Heart right ventricle (tissue), 16 donors: ENCODE results near the gene PVRIG. TPM values are rescaled to one million over a fixed set of nuclear protein-coding genes. Genes with fewer than 3 reads are reported as not detected.
A peak's percentile ranks its signal among the peaks of the same experiment; 100 is the strongest.
"Not testable (repeated sequence)": the region's sequence is repeated elsewhere in the genome, so short reads cannot be mapped to it uniquely, and the experiment has no call there.

ENCODE experiments used
- ATAC-seq, 8 donors: fragments of 200-7000 bp; cut with Tn5 transposase; one replicate each; pipeline ENCODE4 v1.9.1; 2020; ENCODE audit warnings: mild to moderate bottlenecking in 8 of 8, moderate library complexity in 8 of 8, moderate number of reproducible peaks in 1 of 8
- DNase-seq, 2 donors: peaks; one replicate each; pipeline ENCODE4 v3.0.0-alpha.2; 2020
- H3K27ac ChIP-seq, 10 donors: fragments of 200-600 bp; sonication (generic) in 2 of 10; one replicate each; pipeline versions ENCODE4 v1.5.0 to v1.8.0; 2020 to 2022; ENCODE audit warnings: mild to moderate bottlenecking in 3 of 10
- H3K27me3 ChIP-seq, 7 donors: fragments of 200-600 bp; one replicate each; pipeline ENCODE4 v1.8.0; 2021 to 2022; ENCODE audit warnings: mild to moderate bottlenecking in 2 of 7
- H3K36me3 ChIP-seq, 9 donors: fragments of 200-600 bp; sonication (generic) in 1 of 9; one replicate each; pipeline versions ENCODE4 v1.5.0 to v1.8.0; 2020 to 2022; ENCODE audit warnings: mild to moderate bottlenecking in 2 of 9
- H3K4me1 ChIP-seq, 9 donors: fragments of 200-600 bp; sonication (generic) in 1 of 9; one replicate each; pipeline versions ENCODE4 v1.5.0 to v1.8.0; 2020 to 2022; ENCODE audit warnings: mild to moderate bottlenecking in 4 of 9
- H3K4me3 ChIP-seq, 10 donors: fragments of 200-600 bp; sonication (generic) in 2 of 10; one replicate each; pipeline versions ENCODE4 v1.5.0 to v1.8.0; 2020 to 2022; ENCODE audit warnings: mild to moderate bottlenecking in 7 of 10, moderate library complexity in 2 of 10
- H3K9me3 ChIP-seq, 11 donors: fragments of 200-600 bp in 10 of 11; sonication (generic) in 2 of 11; one replicate each; pipeline versions ENCODE4 v1.5.0 to v1.8.0; 2013 to 2022; ENCODE audit warnings: mild to moderate bottlenecking in 2 of 11, control low read depth in 1 of 11, moderate library complexity in 1 of 11
- CTCF ChIP-seq, 9 donors: fragments of 200-600 bp; sonication (generic) in 2 of 9; IDR thresholded peaks; one replicate each; pipeline versions ENCODE4 v1.5.0 to v1.8.0; 2021 to 2022; ENCODE audit warnings: antibody characterized with exemption in 9 of 9, mild to moderate bottlenecking in 5 of 9, moderate library complexity in 1 of 9
- WGBS, 2 donors: extraction: QIAGEN DNeasy Blood & Tissue Kit; methylation state at CpG; one replicate each; pipeline ENCODE4 v1.1.7; 2013; ENCODE audit warnings: inconsistent platforms in 1 of 2; 5-methylcytosine and 5-hydroxymethylcytosine counted together
- intact Hi-C, 10 donors: fragments of 100-400 bp; cut with DNase I; formaldehyde crosslinking; loops; one replicate each; pipeline versions ENCODE4 v1.11.1 to v1.14.2; 2022
- long read RNA-seq, 3 donors: library from polyadenylated mRNA; unstranded; transcript quantifications; one replicate each; pipeline ENCODE4 v2.0.0, GENCODE V29; 2020 to 2021
- polyA plus RNA-seq, 2 donors: library from polyadenylated mRNA; stranded (reverse); fragments of 200-250 nt; gene quantifications; one replicate each; pipeline ENCODE4 v1.2.3, GENCODE V29; 2013
- total RNA-seq, 10 donors: library from RNA; stranded (reverse); fragmentation: NEBNext Ultra II Directional in 3 of 10; extraction: Animal tissue kit (Norgen Biotek cat#: 25700) in 3 of 10; gene quantifications; one replicate each; pipeline versions ENCODE4 v1.2.1 to v1.2.4, GENCODE V29; 2021 to 2023
- donor health status: Arrhythmogenic right ventricular cardiomyopathy.
- donor health status: ischemic (EF 13 %, LVEDD 7.1; RV severe dilation, severe dysfunction).
- donor health status: healthy with polysubstance abuse.
- donor health status: DM: no; HTN: yes; CAD: no.
- donor health status: DM: no; HTN: no; CAD: no.
- donor health status: ischemic (EF 25% LVEDD 6.9; RV normal size, moderate dysfunction).
- donor health status: ischemic (EF 25% LVEDD 5.7; RV mildly dilated, moderate dysfunction).
- donor health status: healthy.
- donor health status: DM: yes; HTN: yes; CAD: no.
- donor health status: Ischemic cardiomyopathy.
- donor health status: ischemic (EF 35%, LVEDD 5.7; RV mildly dilated, moderate dysfunction).
- donor health status: nonischemic (EF 11% LVEDD 7.7; RV severe dilation, severe dysfunction).
- donor health status: DM: yes; HTN: yes; CAD: no.
- donor health status: PGD.
- donor health status: ischemic (EF 29% LVEDD 5.4; RV normal size, mild dysfunction).
- donor health status: nonischemic (EF 23%, LVEDD 6.1; RV moderate dilation, normal function).

The PVRIG gene
- total RNA-seq: 1 to 10 TPM in 1 of 10 donors, not detected in 9; 2.1 TPM
- polyA plus RNA-seq: under 1 TPM; 0.22 to 0.59 TPM
- long read RNA-seq, donor 1: 0 reads
- long read RNA-seq, donor 2: 0 reads
- long read RNA-seq, donor 3: 0 reads

GRCh38 chr7:100219801-100220585 lies at the start of gene PVRIG:
Gene PVRIG (plus strand): TSS chr7:100219949. CDS start chr7:100219971, 22 bp downstream.
- Histone ChIP-seq H3K4me3 (peak within 1 kb of the TSS in 1 of 10 donors; percentile 50), H3K4me1 (peaks cover 0 to 10% (median 6%) of the 10 kb centered on the region in 9 donors), H3K36me3 (peaks cover 0 to 25% (median 0%) of the 10 kb centered on the region in 9 donors), H3K27ac (peak within 1 kb of the TSS in 2 of 10 donors; percentile 19 to 90)
- 86 to 87% methylated on average over 20 to 24 of the region's 27 CpGs for WGBS, 2 donors
- intact Hi-C loops: loop anchor here in 6 of 10 donors (5.0 to 10.0 kb wide), 2 partner anchors 65 to 88 kb away; partner anchors contain the start of gene TRAPPC14 (in 1 of the 6)
- not testable (repeated sequence) for ATAC-seq, DNase-seq, H3K9me3 ChIP-seq, H3K27me3 ChIP-seq

- intact Hi-C loops: no loop called here
- Histone ChIP-seq H3K27me3 (peaks cover 0 to 70% (median 35%) of the 10 kb centered on the region in 7 donors), H3K9me3 (no peaks in the 10 kb centered on the region), H3K36me3 (no peaks in the 10 kb centered on the region), H3K4me3 (no peak overlapping the region), H3K27ac (no peak overlapping the region), H3K4me1 (peaks cover 2 to 40% (median 23%) of the 10 kb centered on the region in 9 donors)
- ATAC-seq: no peak
- no peak for DNase-seq
- 91 to 92% methylated on average over 11 of the region's 11 CpGs for WGBS, 2 donors
- no peak for TF ChIP-seq CTCF (IDR thresholded peaks at IDR 0.05)
These were observed 49.5 kb upstream of the PVRIG start for GRCh38 chr7:100170101-100170897.

- Histone ChIP-seq H3K4me3 (peak overlapping the region in 9 of 10 donors; percentile 27 to 48 (median 39)), H3K36me3 (no peaks in the 10 kb centered on the region), H3K4me1 (peaks cover 2 to 39% (median 23%) of the 10 kb centered on the region in 9 donors), H3K27me3 (peaks cover 0 to 67% (median 33%) of the 10 kb centered on the region in 7 donors), H3K27ac (no peak overlapping the region), H3K9me3 (no peaks in the 10 kb centered on the region)
- no peak for DNase-seq
- intact Hi-C loops: no loop called here
- no peak for TF ChIP-seq CTCF (IDR thresholded peaks at IDR 0.05)
- ATAC-seq: peak in 1 of 8 donors; percentile 12
- 10 to 14% methylated on average over 52 to 61 of the region's 61 CpGs for WGBS, 2 donors
These were observed 48.6 kb upstream of the PVRIG start for GRCh38 chr7:100171087-100171681.

GRCh38 chr7:100171840-100172239 lies 47.9 kb upstream of the PVRIG start:
- Histone ChIP-seq H3K9me3 (no peaks in the 10 kb centered on the region), H3K4me3 (peak overlapping the region in 9 of 10 donors; percentile 27 to 48 (median 39)), H3K4me1 (peaks cover 2 to 39% (median 23%) of the 10 kb centered on the region in 9 donors), H3K27me3 (peaks cover 0 to 60% (median 27%) of the 10 kb centered on the region in 7 donors), H3K36me3 (no peaks in the 10 kb centered on the region), H3K27ac (no peak overlapping the region)
- WGBS, 2 donors: 35 to 45% methylated on average over 20 to 22 of the region's 22 CpGs
- intact Hi-C loops: no loop called here
- no peak for TF ChIP-seq CTCF (IDR thresholded peaks at IDR 0.05)
- ATAC-seq (no peak), DNase-seq (no peak)
